Nasal cavity respiratory epithelium epithelial cell of viscerocranial mucosa (primary cell): ENCODE results near the gene MED29. TPM values are rescaled to one million over a fixed set of nuclear protein-coding genes. Genes with fewer than 3 reads are reported as not detected.

Experiments used
- total RNA-seq: library from RNA; depleted of rRNA; stranded (reverse); fragments of >200 nt; gene quantifications from 2 replicates; pipeline ENCODE4 v1.2.3, GENCODE V29; 2014

MED29 gene
- 13.7 TPM in 2 replicates for total RNA-seq

DNA sequence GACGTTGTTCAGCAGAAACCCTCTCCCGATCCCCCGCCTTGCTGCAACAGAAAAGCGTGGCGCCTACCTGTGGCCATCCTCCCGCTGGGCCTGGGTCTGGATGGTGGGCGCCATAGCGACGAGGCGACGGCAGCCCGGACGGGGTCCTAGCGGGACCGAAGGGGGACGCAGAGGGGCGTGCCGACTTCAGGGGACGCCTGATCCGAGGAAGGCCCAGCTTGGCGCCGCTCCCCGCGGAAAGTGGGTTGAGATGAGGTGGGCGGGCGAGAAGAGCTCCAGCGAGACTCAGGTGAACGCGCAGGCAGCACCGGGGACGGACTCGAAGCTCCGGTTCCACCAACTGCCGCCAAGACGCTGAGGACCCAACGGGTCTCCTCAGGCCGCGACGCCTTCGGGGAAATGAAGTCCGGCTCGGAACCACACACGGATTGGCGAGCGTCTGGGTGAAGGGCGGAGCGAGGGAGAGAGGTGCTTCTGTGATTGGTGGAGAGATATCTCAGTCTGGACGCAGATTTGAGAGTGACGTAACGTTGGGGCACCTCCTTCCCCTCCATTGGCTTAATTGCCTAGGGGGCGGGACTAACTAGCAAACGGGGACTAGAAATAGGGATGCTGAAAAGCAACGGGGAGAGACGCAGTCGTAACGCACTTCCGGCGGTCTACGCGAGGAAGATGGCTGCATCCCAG, at the start of gene MED29, which contains the start of gene PAF1:
Gene MED29, plus strand, starts transcription at position 628 of the 687 bp plus-strand sequence. Its CDS starts 45 bp downstream, at position 673.
Gene PAF1, minus strand, starts transcription at position 356 of the 687 bp plus-strand sequence. Its CDS starts 242 bp downstream, at position 114.

GRCh38 chr19:39341719-39342604, 49.2 kb upstream of the MED29 start, which contains the start of gene SAMD4B:
Gene SAMD4B, plus strand, starts transcription at chr19:39342421. Its CDS starts 14,473 bp downstream, at chr19:39356894.

GRCh38 chr19:39406656-39407409, 15.7 kb downstream of the MED29 start, which contains the start of gene ZFP36:
Gene ZFP36, plus strand, starts transcription at chr19:39406847. Its CDS starts 58 bp downstream, at chr19:39406905.

DNA sequence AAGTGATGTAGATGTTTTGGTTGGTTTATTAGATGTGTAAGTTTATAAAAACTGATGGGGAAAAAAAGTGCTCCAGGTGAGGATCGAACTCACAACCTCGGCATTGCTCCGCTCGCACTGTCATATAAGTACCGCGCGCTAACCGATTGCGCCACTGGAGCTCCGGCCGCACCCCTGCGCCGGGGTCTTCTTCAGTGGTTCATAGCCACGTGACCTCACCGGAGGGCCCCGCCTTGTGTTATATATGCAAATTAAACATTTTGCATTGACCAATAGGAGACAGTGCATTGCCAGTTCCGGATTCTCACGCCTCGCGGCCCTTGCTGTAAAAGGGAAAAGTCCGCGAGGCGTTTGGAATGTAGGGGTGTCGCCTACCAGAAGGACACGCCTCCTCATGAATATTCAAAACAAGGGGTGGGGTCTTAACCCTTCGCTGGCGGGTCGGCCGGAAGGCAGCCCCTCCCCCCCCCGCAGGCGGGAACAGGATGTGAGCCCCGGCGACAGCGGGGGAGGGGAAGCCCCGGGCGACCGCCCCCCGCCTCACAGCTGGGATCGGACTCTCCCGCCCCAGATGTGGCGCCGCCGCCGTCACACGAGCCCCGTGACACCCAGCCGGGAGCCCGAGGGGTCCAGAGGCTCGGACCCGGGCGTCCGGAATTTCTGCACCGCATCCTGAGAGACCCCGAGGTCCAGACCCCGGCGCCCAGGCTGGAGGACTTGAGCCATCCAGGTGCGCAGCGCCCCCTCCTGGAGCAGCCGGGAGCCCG, 21.1 kb downstream of the MED29 start, which contains the start of gene PLEKHG2:
Gene PLEKHG2, plus strand, starts transcription at position 570 of the 767 bp plus-strand sequence. CDS start 1,418 bp downstream, outside the sequence.

DNA sequence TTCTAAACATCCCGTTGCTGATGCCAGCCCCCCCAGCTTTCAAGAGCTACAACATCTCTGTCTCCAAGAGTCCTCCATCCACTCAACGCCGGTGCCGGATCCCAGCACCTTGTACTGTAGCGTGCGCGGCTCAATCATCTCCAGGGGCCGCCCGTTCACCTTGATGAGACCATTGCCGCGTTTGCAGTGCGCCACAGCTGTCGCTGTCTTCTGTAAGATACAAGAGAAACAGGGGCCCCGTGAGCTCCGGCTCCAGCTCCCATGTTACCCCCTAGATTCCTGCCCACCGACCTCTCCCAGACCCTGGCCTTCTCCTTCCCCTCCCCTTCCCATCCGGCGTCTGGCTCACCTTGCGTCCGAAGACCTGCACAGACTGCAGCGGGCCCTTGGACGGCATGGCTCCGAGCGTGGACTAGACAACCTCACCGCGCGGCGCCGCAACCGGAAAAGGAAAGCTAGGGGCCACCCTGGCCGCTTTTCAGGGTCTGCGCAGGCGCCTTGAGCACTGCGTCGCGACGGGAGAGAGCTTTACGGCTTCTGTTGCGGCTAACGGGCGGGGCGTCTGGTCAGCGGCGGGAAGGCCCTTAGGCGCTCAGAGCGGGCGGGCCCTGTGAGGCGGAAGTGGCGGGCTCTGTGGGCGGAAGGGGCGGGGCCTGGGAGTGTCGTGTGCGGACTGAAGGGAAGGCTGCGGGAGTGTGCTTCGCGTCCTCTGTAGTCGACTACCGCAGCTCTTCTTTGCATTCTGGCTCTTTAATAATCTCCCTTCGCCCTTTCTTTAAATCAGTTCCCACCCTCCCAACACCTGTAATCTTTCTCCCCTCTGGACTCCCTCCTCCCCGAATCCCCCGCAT, 44.5 kb downstream of the MED29 start, which contains the start of gene RPS16:
Gene RPS16, minus strand, starts transcription at position 451 of the 851 bp plus-strand sequence. Its CDS starts 54 bp downstream, at position 397.

GRCh38 chr19:39445196-39446111, 54.3 kb downstream of the MED29 start, which contains the start of gene SUPT5H:
Gene SUPT5H, plus strand, starts transcription at chr19:39445582. Its CDS starts 309 bp downstream, at chr19:39445891.

Other genes starting within 250 kb of the MED29 start
- 8.9 and 9.3 TPM in 2 replicates for gene NCCRP1, start 194.4 kb upstream of the MED29 start, total RNA-seq
- gene SYCN, start 187.1 kb upstream of the MED29 start, total RNA-seq, result not detected in 2 replicates
- not detected in 2 replicates for gene IFNL3, start 146.4 kb upstream of the MED29 start, total RNA-seq
- gene IFNL4, start 142.5 kb upstream of the MED29 start, total RNA-seq, result not detected in 2 replicates
- gene IFNL2, start 123.0 kb upstream of the MED29 start, total RNA-seq, result not detected in 2 replicates
- gene IFNL1, start 95.0 kb upstream of the MED29 start, total RNA-seq, result not detected in 2 replicates
- under 0.01 and 0.28 TPM in 2 replicates for gene LRFN1, start 70.5 kb upstream of the MED29 start, total RNA-seq
- not detected in 2 replicates for gene GMFG, start 55.3 kb upstream of the MED29 start, total RNA-seq
- 27.7 and 86.7 TPM in 2 replicates for gene SAMD4B, start 49.0 kb upstream of the MED29 start, total RNA-seq
- gene PAF1, start 272 bp upstream of the MED29 start, total RNA-seq, result 36.4 and 40.0 TPM in 2 replicates
- gene ZFP36, start 15.5 kb downstream of the MED29 start, total RNA-seq, result 6.5 and 14.8 TPM in 2 replicates
- gene PLEKHG2, start 21.3 kb downstream of the MED29 start, total RNA-seq, result 4.8 and 20.1 TPM in 2 replicates
- gene RPS16, start 44.6 kb downstream of the MED29 start, total RNA-seq, result 143 and 397 TPM in 2 replicates
- gene SUPT5H, start 54.2 kb downstream of the MED29 start, total RNA-seq, result 39.0 and 69.6 TPM in 2 replicates
- 52.6 and 82.4 TPM in 2 replicates for gene TIMM50, start 89.5 kb downstream of the MED29 start, total RNA-seq
- 0.07 and 0.34 TPM in 2 replicates for gene DLL3, start 107.6 kb downstream of the MED29 start, total RNA-seq
- not detected in 2 replicates for gene SELENOV, start 123.8 kb downstream of the MED29 start, total RNA-seq
- gene EID2B, start 141.5 kb downstream of the MED29 start, total RNA-seq, result 0.71 and 1.0 TPM in 2 replicates
- 5.4 and 8.5 TPM in 2 replicates for gene EID2, start 148.8 kb downstream of the MED29 start, total RNA-seq
- gene LGALS13, start 211.1 kb downstream of the MED29 start, total RNA-seq, result not detected in 2 replicates